ENCODE data around the gene TMEM200A.

DNA sequence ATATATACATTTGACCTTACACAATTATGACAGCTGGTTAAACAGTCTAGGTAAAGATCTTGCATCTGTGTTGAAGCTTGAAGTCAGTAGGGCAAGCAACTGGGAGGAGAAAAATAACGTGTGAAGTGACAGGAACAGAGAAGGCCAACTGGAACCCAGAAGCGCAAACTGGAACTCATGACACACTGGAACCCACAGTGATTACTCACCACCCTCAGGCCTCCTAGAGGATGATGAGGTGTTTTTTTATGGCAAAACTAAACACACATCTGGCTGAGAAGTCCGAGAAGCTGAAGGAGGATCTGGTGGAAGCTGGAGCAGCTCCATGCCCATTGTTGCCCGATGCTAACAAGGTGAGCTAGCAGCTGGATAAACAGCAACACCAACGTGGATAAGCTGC lies 108.1 kb downstream of the TMEM200A start:
- TF ChIP-seq POLR2A (IDR thresholded peaks at IDR 0.05), result no peak
- TF ChIP-seq, protein P1, sequence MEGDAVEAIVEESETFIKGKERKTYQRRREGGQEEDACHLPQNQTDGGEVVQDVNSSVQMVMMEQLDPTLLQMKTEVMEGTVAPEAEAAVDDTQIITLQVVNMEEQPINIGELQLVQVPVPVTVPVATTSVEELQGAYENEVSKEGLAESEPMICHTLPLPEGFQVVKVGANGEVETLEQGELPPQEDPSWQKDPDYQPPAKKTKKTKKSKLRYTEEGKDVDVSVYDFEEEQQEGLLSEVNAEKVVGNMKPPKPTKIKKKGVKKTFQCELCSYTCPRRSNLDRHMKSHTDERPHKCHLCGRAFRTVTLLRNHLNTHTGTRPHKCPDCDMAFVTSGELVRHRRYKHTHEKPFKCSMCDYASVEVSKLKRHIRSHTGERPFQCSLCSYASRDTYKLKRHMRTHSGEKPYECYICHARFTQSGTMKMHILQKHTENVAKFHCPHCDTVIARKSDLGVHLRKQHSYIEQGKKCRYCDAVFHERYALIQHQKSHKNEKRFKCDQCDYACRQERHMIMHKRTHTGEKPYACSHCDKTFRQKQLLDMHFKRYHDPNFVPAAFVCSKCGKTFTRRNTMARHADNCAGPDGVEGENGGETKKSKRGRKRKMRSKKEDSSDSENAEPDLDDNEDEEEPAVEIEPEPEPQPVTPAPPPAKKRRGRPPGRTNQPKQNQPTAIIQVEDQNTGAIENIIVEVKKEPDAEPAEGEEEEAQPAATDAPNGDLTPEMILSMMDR (IDR thresholded peaks at IDR 0.05), result no peak

All from testis (tissue), 2 donors.